IMR-90 (cell line): ENCODE data around the gene MPZL1. TPM values are rescaled to one million over a fixed set of nuclear protein-coding genes. Genes with fewer than 3 reads are reported as not detected.

ENCODE experiments used
- ATAC-seq: fragments of 200-7000 bp; cut with Tn5 transposase; 2 replicates; pipeline ENCODE4 v1.9.1; 2020; ENCODE audit warnings: low read depth, mild to moderate bottlenecking, moderate library complexity
- BruUV-seq: library from RNA; stranded (reverse); fragments of 400-500 nt; replicated peaks from 2 replicates; lab custom pipeline; 2021; lab: Mats Ljungman, UMichigan
- CTCF ChIA-PET: fragments of 300-600 bp; formaldehyde crosslinking; extraction: SDS; loops from one replicate; lab custom pipeline; 2021; ENCODE audit warnings: antibody characterized with exemption; lab: Yijun Ruan, JAX
- POLR2A ChIA-PET: fragments of 300-600 bp; sonication (Branson Sonifier 250); formaldehyde crosslinking; loops from one replicate; lab custom pipeline; 2022; ENCODE audit warnings: antibody characterized with exemption; ENCODE audit not compliant: unreplicated experiment; lab: Charles Lee
- DNase-seq: peaks from one replicate; pipeline ENCODE4 v3.0.0; 2013
- H2AFZ ChIP-seq: replicated peaks from 2 replicates; pipeline ENCODE3; 2013; ENCODE audit warnings: low read length, mild to moderate bottlenecking; ENCODE audit not compliant: poor library complexity
- H2AK5ac ChIP-seq: 2 replicates; pipeline ENCODE4 v1.6.1; 2013; ENCODE audit warnings: low read depth, low read length, inconsistent platforms
- H2AK9ac ChIP-seq: replicated peaks from 2 replicates; pipeline ENCODE3; 2013; ENCODE audit warnings: mild to moderate bottlenecking, low read depth, low read length, moderate library complexity; ENCODE audit not compliant: poor library complexity
- H2BK120ac ChIP-seq: 2 replicates; pipeline ENCODE4 v1.6.1; 2013; ENCODE audit warnings: low read depth, low read length, inconsistent platforms
- H2BK15ac ChIP-seq: 3 replicates; pipeline ENCODE4 v1.6.1; 2013; ENCODE audit warnings: low read depth, low read length, inconsistent platforms
- H2BK20ac ChIP-seq: 2 replicates; pipeline ENCODE4 v1.6.1; 2013; ENCODE audit warnings: low read depth, mild to moderate bottlenecking, inconsistent platforms, low read length, moderate library complexity
- H2BK5ac ChIP-seq: 2 replicates; pipeline ENCODE4 v1.6.1; 2013; ENCODE audit warnings: mild to moderate bottlenecking, low read depth, low read length, inconsistent platforms; ENCODE audit not compliant: poor library complexity, severe bottlenecking
- H3K14ac ChIP-seq: replicated peaks from 2 replicates; pipeline ENCODE4 v1.6.1; 2013; ENCODE audit warnings: low read depth, low read length, inconsistent platforms
- H3K18ac ChIP-seq: 2 replicates; pipeline ENCODE4 v1.6.1; 2013; ENCODE audit warnings: low read depth, low read length, control low read depth
- H3K23ac ChIP-seq: 2 replicates; pipeline ENCODE4 v1.6.1; 2013; ENCODE audit warnings: low read depth, low read length, inconsistent platforms
- H3K27ac ChIP-seq: 2 replicates; pipeline ENCODE4 v1.5.1; 2013; ENCODE audit warnings: mild to moderate bottlenecking, control low read depth, low read length; ENCODE audit not compliant: insufficient read depth
- H3K27me3 ChIP-seq: 2 replicates; pipeline ENCODE4 v1.6.1; 2013; ENCODE audit warnings: low read length; ENCODE audit not compliant: control insufficient read depth, insufficient read depth
- H3K36me3 ChIP-seq: 2 replicates; pipeline ENCODE4 v1.6.1; 2013; ENCODE audit warnings: low read length, mixed read lengths; ENCODE audit not compliant: control insufficient read depth, insufficient read depth
- H3K4ac ChIP-seq: 2 replicates; pipeline ENCODE4 v1.6.1; 2013; ENCODE audit warnings: low read depth, low read length, inconsistent platforms
- H3K4me1 ChIP-seq: 2 replicates; pipeline ENCODE4 v1.6.1; 2013; ENCODE audit warnings: low read length, mixed read lengths; ENCODE audit not compliant: control insufficient read depth, insufficient read depth
- H3K4me2 ChIP-seq: 2 replicates; pipeline ENCODE4 v1.6.1; 2013; ENCODE audit warnings: low read depth, mild to moderate bottlenecking, control low read depth, low read length, moderate library complexity
- H3K4me3 ChIP-seq: 2 replicates; pipeline ENCODE4 v1.5.1; 2013; ENCODE audit warnings: low read depth, mild to moderate bottlenecking, control low read depth, low read length, moderate library complexity; ENCODE audit not compliant: insufficient read depth
- H3K56ac ChIP-seq: 2 replicates; pipeline ENCODE4 v1.6.1; 2013; ENCODE audit warnings: low read length, inconsistent platforms; ENCODE audit not compliant: insufficient read depth; ENCODE audit errors: extremely low read depth
- H3K79me1 ChIP-seq, 2 experiments: 2 replicates each; pipeline ENCODE4 v1.6.1; 2013; ENCODE audit warnings: low read length in 2 of 2, inconsistent platforms in 1 of 2, low read depth in 1 of 2
- H3K9ac ChIP-seq: 2 replicates; pipeline ENCODE4 v1.6.1; 2013; ENCODE audit warnings: low read depth, low read length, control low read depth
- H3K9me1 ChIP-seq: 2 replicates; pipeline ENCODE4 v1.6.1; 2013; ENCODE audit warnings: low read length, inconsistent platforms; ENCODE audit not compliant: insufficient read depth
- H3K9me3 ChIP-seq: 2 replicates; pipeline ENCODE4 v1.6.1; 2013; ENCODE audit warnings: low read length; ENCODE audit not compliant: control insufficient read depth, insufficient read depth
- H4K20me1 ChIP-seq: 2 replicates; pipeline ENCODE4 v1.6.1; 2013; ENCODE audit warnings: low read length, inconsistent platforms; ENCODE audit not compliant: insufficient read depth
- H4K5ac ChIP-seq: 2 replicates; pipeline ENCODE4 v1.6.1; 2013; ENCODE audit warnings: mild to moderate bottlenecking, low read depth, low read length, control low read depth
- H4K8ac ChIP-seq, 2 experiments: 2 replicates each; pipeline ENCODE4 v1.6.1; 2013; ENCODE audit warnings: low read depth in 2 of 2, low read length in 2 of 2, control low read depth in 1 of 2, inconsistent platforms in 1 of 2
- H4K91ac ChIP-seq: 2 replicates; pipeline ENCODE4 v1.6.1; 2013; ENCODE audit warnings: low read depth, low read length, inconsistent platforms; ENCODE audit not compliant: insufficient read depth
- CEBPB ChIP-seq: IDR thresholded peaks from 2 replicates; pipeline ENCODE4 v1.6.1; 2012; ENCODE audit warnings: low read depth, low read length, improper control_type of control experiment
- CHD1 ChIP-seq: IDR thresholded peaks from 2 replicates; pipeline ENCODE4 v1.6.1; 2012; ENCODE audit warnings: low read depth, low read length, improper control_type of control experiment
- POLR2A ChIP-seq: IDR thresholded peaks from 2 replicates; pipeline ENCODE4 v1.6.1; 2012; ENCODE audit warnings: mild to moderate bottlenecking, low read depth, low read length
- WGBS, 2 experiments: methylation state at CpG; one replicate each; pipeline versions ENCODE4 v1.1.5 to v1.1.7; 2013; ENCODE audit warnings: missing lambda C conversion rate in 2 of 2; ENCODE audit not compliant: insufficient read length in 1 of 2; ENCODE audit errors: extremely low coverage in 2 of 2; 5-methylcytosine and 5-hydroxymethylcytosine counted together
- dilution Hi-C: fragments of 300-500 bp; cut with HindIII; formaldehyde crosslinking; loops from one replicate; pipeline ENCODE4 v1.14.3; 2018; ENCODE audit warnings: low sequenced_read_pairs; ENCODE audit not compliant: unreplicated experiment
- in situ Hi-C: fragments of 300-500 bp; cut with MboI; formaldehyde crosslinking; loops from 3 replicates; pipeline ENCODE4 v1.14.3; 2019; ENCODE audit warnings: low sequenced_read_pairs, inconsistent platforms, mixed read lengths
- intact Hi-C: fragments of 100-400 bp; cut with micrococcal nuclease; formaldehyde crosslinking; loops from 2 replicates; pipeline ENCODE4 v1.10.0; 2022
- polyA plus RNA-seq, 3 experiments: library from polyadenylated mRNA; depleted of rRNA; stranded (reverse); fragments of >200 nt; gene quantifications; 2 replicates each; pipeline ENCODE4 v1.2.3, GENCODE V29; 2012; ENCODE audit warnings: low replicate concordance in 1 of 3
- total RNA-seq: library from RNA; depleted of rRNA; stranded (reverse); fragments of >200 nt; gene quantifications from 2 replicates; pipeline ENCODE4 v1.2.3, GENCODE V29; 2012

MPZL1 gene
- total and polyA plus RNA-seq, 2 of the 4 experiments (the other 2 are of a cell fraction): 55.3 to 87.3 TPM

- H3K27ac ChIP-seq: no peak overlapping the region
- H3K4me3 ChIP-seq: no peak overlapping the region
- H2BK15ac ChIP-seq: no peak overlapping the region
- no peaks in the 10 kb centered on the region for H3K36me3 ChIP-seq
- H2BK120ac ChIP-seq: no peak overlapping the region
- no peak overlapping the region for H2AFZ ChIP-seq
- no TSS peak for BruUV-seq
- CTCF ChIA-PET: no interaction called here
- H3K23ac ChIP-seq: no peak overlapping the region
- POLR2A ChIA-PET: no interaction called here
- H3K4ac ChIP-seq: no peak overlapping the region
- no peaks in the 10 kb centered on the region for H3K9me1 ChIP-seq
- no peak overlapping the region for H2BK5ac ChIP-seq
- H3K27me3 ChIP-seq: peaks cover 30% of the 10 kb centered on the region
- H3K18ac ChIP-seq: no peak overlapping the region
- H2BK20ac ChIP-seq: no peak overlapping the region
- no peaks in the 10 kb centered on the region for H3K79me1 ChIP-seq
- no peak overlapping the region for H4K8ac ChIP-seq
- intact Hi-C loops: no loop called here
- TF ChIP-seq POLR2A (no peak), CHD1 (no peak), CEBPB (peak; percentile 33; the same call in 1 of the 2 replicates)
- dilution Hi-C loops: no loop called here
- in situ Hi-C loops: loop anchor here (25.0 kb wide), 1 partner anchor 431 kb away; no protein-coding TSS in a partner anchor
- no peaks in the 10 kb centered on the region for H3K9me3 ChIP-seq
- DNase-seq (no peak), ATAC-seq (no peak)
- H2AK9ac ChIP-seq: no peak overlapping the region
- no peaks in the 10 kb centered on the region for H3K4me1 ChIP-seq
- WGBS, 2 experiments: 61% methylated on average over 2 of the region's 7 CpGs; no CpG with 5 or more reads in 1 of the 2 experiments
- H3K56ac ChIP-seq: no peak overlapping the region
- no peak overlapping the region for H2AK5ac ChIP-seq
- H3K14ac ChIP-seq: no peak overlapping the region
- H4K91ac ChIP-seq: no peak overlapping the region
- H4K5ac ChIP-seq: no peak overlapping the region
- H3K9ac ChIP-seq: no peak overlapping the region
- H3K4me2 ChIP-seq: no peak overlapping the region
- no peaks in the 10 kb centered on the region for H4K20me1 ChIP-seq
Measured at GRCh38 chr1:167693425-167694045, 28.2 kb upstream of the MPZL1 start.
